ENCODE measurements around the gene DDX1.

DDX1 gene

GRCh38 chr2:15627817-15628684, 36.4 kb downstream of the DDX1 start:
- in situ Hi-C loops (cut with HindIII; ENCODE audit: low sequenced_read_pairs) = loop anchor here (25.0 kb wide), 1 partner anchor 859 kb away; no protein-coding TSS in a partner anchor

- in situ Hi-C loops (cut with HindIII; ENCODE audit: low sequenced_read_pairs) = loop anchor here (25.0 kb wide), 1 partner anchor 858 kb away; no protein-coding TSS in a partner anchor
Observed at GRCh38 chr2:15628899-15629855, 37.5 kb downstream of the DDX1 start.

- in situ Hi-C loops (cut with HindIII; ENCODE audit: low sequenced_read_pairs) = loop anchor here (25.0 kb wide), 1 partner anchor 857 kb away; no protein-coding TSS in a partner anchor
Observed at GRCh38 chr2:15630121-15630977, 38.7 kb downstream of the DDX1 start.

- in situ Hi-C loops (cut with HindIII; ENCODE audit: low sequenced_read_pairs) = loop anchor here (25.0 kb wide), 1 partner anchor 856 kb away; no protein-coding TSS in a partner anchor
Observed at GRCh38 chr2:15630978-15631719, 39.5 kb downstream of the DDX1 start.

- in situ Hi-C loops (cut with HindIII; ENCODE audit: low sequenced_read_pairs) = loop anchor here (25.0 kb wide), 1 partner anchor 855 kb away; no protein-coding TSS in a partner anchor
Observed at GRCh38 chr2:15631883-15632282, 40.2 kb downstream of the DDX1 start.

DNA sequence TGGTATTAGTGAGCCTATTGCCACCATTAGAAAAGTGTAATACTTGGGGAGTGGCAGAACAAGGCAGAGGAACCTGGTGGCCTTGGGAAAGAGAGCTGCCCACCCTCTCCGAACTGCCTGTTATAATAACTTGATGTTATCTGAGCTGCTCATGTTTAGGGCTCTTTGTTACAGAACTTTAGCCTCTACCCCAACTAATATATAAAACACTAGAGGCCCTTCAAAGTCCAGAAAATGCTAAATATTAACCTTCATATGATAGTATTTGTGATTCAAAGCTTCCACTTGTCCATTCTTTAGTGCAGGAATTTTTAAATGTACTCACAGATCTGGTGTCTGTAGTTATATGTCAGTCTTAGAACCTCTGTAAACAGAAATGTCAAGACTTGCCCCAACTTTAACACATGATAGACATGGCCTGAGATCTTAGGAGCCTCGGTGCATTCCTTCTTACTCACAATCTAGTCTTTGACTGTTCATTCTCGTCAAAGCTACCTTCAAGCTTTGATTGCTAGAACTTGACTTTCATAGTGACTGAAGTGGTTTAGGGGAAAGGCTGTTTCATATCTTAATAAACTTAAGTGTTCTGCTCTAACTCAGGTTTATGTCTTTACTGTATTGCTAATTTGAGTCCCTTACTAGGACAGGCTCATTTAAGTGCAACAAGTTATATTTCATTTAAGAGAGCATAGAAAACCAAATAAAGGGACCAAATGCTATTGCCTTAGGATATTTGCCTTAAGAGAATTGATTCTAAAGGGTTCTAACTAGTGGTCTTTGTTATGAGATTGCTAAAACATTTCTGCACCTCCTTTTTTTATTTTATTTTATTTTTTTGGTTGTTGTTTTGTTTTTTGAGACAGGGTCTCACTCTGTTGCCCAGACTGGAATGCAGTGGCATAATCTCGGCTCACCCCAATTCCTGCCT, 41.6 kb downstream of the DDX1 start:
- in situ Hi-C loops (cut with HindIII; ENCODE audit: low sequenced_read_pairs) = loop anchor here (25.0 kb wide), 1 partner anchor 854 kb away; no protein-coding TSS in a partner anchor

GRCh38 chr2:15633971-15634346, 42.3 kb downstream of the DDX1 start:
- in situ Hi-C loops (cut with HindIII; ENCODE audit: low sequenced_read_pairs) = loop anchor here (25.0 kb wide), 1 partner anchor 853 kb away; no protein-coding TSS in a partner anchor

DNA sequence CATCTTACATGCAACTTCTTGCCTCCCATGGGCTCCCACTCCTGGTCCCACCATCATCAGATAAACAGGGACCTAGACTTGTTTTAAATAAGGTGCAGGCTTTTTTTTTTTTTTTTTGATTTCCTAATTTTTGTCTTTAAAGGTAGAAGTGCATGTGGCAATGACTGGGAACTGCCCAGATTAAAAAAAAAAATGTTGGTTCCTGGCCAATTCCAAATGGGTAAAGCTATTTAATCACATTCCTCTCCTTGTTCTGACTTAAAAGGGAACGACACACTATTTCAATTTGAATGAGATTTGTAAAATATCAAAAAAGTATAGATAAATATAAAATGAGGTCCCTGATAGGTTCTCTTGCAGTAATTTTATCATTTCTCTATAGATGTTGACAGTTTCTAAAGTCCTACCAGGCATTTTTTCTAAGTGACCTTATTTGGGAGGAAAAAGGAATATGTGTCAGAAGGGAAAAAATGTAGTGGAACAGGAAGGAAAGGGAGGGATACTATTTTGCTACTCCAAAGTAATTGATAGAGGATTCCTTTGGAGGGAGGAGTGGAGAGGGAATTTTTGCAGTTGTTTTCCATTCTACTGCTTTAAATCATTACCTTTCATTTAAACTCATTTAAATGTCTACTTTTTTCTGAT, 43.3 kb downstream of the DDX1 start:
- in situ Hi-C loops (cut with HindIII; ENCODE audit: low sequenced_read_pairs) = loop anchor here (25.0 kb wide), 1 partner anchor 852 kb away; no protein-coding TSS in a partner anchor

GRCh38 chr2:15636972-15637785, 45.5 kb downstream of the DDX1 start:
- in situ Hi-C loops (cut with HindIII; ENCODE audit: low sequenced_read_pairs) = loop anchor here (25.0 kb wide), 1 partner anchor 850 kb away; no protein-coding TSS in a partner anchor

DNA sequence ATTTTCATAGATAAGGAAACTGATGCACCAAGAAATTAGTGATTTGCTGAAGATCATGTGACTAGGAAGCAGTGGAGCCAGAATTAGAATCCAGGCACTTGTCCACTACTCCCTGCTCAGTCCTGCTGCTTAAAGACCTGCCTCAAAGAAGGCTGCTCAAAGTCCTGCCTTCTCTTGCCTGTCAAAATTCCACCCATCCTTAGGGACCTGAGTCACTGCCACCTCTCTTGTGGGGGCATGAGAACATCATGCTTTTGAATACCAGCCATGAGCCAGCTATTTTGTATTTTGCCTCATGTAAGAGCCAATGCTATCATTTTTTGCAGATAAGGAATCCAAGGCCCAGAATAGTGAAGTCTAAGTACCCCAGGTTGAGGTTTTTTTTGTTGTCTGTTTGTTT, 47.1 kb downstream of the DDX1 start:
- in situ Hi-C loops (cut with HindIII; ENCODE audit: low sequenced_read_pairs) = loop anchor here (25.0 kb wide), 1 partner anchor 849 kb away; no protein-coding TSS in a partner anchor

DNA sequence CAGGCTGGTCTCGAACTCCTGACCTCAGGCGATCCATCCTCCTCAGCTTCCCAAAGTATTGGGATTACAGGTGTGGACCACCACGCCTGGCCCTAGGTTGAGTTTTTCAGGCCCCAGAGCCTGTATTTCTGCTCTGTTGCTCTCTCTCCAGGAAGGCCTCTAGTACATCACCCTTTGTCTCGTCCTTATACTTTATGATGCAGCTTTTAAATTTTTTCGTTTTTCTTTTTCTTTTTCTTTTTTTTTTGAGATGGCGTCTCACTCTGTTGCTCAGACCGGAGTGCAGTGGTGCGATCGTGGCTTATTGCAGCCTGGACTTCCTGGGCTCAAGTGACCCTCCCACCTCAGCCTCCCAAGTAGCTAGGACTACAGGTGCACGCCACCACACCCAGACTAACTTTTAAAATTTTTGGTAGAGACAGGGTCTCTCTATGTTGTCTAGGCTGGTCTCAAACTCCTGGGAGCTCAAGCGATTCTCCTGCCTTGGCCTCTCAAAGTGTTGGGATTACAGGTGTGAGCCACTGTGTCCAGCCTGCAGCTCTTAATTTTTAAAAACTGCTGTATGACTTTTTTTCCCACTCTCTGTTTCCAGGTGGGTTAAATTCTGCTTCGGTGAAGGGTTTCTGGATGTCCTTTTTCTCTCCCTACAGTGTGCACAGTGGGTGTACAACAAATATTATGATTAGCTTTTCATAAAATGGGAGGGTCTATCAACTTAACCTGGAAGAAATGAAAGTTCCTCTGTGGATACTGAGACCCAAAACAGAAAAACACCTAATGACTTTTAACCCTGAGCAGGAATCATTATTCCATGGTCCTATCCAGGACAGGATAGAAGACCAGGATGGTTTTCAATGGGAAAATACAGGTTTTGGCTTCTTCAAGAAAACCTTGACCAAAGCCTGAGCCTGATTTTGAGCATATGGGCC, 47.9 kb downstream of the DDX1 start:
- in situ Hi-C loops (cut with HindIII; ENCODE audit: low sequenced_read_pairs) = loop anchor here (25.0 kb wide), 1 partner anchor 848 kb away; no protein-coding TSS in a partner anchor

DNA sequence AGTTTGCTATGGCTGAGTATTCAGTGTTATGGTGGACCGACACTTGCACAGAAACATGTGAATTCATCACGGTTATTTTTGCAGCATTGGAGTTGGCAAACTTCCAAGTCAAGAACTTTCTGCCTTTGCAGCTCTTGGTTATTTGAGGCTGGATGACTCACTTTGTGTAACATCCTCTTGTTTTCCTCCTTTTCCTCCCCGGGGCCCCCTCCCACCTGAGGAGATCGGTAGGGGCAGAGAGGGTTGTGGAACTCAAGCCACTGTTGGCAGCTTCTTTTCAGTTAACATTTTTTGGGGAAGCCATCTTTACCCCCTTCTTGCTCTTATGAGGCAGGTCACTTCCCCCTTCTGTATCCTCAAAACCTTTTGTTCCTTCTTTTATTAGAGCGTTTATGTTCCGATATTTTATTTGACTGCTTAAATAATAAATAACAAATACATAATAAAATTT, 48.6 kb downstream of the DDX1 start:
- in situ Hi-C loops (cut with HindIII; ENCODE audit: low sequenced_read_pairs) = loop anchor here (25.0 kb wide), 1 partner anchor 847 kb away; no protein-coding TSS in a partner anchor

DNA sequence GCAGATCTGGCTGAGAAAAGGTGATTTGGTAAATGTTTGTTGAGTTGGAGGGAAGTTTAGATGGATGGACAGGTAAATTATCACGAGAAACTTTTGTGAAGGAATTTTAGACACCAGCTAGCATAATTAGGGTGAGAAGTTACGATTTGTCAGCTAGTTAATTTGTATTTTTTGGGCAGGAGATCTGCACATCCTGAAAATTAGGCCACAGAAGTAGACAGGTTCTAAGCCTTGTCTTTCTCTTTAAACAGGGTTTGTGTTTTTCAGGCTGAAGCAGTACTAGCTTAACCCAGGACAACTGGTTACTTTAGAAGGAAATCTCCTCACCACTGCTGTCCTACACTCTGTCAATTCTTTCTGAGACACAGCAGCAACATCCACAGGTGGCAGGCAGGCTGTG, 49.1 kb downstream of the DDX1 start:
- in situ Hi-C loops (cut with HindIII; ENCODE audit: low sequenced_read_pairs) = loop anchor here (25.0 kb wide), 1 partner anchor 847 kb away; no protein-coding TSS in a partner anchor

DNA sequence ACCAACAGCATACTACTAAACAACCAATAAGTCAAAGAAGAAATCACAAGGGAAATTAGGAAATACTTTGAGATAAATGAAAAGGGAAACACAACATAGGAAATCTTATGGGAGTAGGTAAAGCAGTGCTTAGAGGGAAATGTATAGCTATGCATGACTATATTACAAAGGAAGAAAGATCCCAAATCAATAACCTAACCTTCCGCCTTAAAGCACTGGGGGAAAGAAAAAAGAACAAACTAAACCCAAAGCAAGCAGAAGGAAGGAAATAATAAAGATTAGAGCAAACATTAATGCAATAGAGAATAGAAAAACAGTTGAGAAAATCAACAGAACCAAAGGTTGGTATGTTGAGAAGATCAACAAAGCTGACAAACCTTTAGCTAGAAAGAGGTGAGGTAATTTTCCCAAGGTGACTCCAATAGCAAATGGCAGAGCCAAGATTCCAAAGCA, 49.9 kb downstream of the DDX1 start:
- in situ Hi-C loops (cut with HindIII; ENCODE audit: low sequenced_read_pairs) = loop anchor here (25.0 kb wide), 1 partner anchor 846 kb away; no protein-coding TSS in a partner anchor
